AG09309 (cell line): ENCODE measurements around the gene CALM3.

ENCODE experiments used
- DNase-seq: peaks from one replicate; pipeline ENCODE4 v3.0.0-alpha.2; 2010; ENCODE audit warnings: low read depth
- H3K4me3 ChIP-seq: 2 replicates; pipeline ENCODE4 v1.5.1; 2011; ENCODE audit warnings: mild to moderate bottlenecking, low read depth, low read length, moderate library complexity; ENCODE audit not compliant: control insufficient read depth
- TF ChIP-seq, protein P1 (sequence below): IDR thresholded peaks from 2 replicates; pipeline ENCODE4 v1.5.1; 2011; ENCODE audit warnings: mild to moderate bottlenecking, low read depth, low read length, inconsistent platforms; ENCODE audit not compliant: insufficient read depth, control insufficient read depth; ENCODE audit errors: missing control alignments

Gene CALM3

DNA sequence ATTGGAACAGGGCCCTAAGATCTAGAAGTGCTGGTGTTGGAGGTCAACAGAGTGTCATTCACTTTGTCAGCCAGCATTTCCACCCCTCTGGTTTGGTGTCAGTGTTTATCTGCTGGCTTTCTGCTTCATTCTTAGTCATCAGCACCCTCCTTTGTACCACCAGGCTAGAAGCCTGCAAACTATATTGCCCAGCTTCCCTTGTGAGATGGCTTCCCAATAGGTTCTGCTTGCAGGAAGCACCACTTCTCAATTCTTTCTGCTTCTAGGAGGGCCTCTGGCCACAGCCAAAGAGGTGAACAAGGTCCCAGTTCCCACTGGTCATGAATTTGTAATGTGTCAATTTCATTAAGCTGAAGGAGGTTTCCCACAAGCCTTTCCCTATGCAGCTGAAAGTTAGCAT lies 36.4 kb upstream of the CALM3 start:
- no peak overlapping the region for H3K4me3 ChIP-seq
- TF ChIP-seq, protein P1, sequence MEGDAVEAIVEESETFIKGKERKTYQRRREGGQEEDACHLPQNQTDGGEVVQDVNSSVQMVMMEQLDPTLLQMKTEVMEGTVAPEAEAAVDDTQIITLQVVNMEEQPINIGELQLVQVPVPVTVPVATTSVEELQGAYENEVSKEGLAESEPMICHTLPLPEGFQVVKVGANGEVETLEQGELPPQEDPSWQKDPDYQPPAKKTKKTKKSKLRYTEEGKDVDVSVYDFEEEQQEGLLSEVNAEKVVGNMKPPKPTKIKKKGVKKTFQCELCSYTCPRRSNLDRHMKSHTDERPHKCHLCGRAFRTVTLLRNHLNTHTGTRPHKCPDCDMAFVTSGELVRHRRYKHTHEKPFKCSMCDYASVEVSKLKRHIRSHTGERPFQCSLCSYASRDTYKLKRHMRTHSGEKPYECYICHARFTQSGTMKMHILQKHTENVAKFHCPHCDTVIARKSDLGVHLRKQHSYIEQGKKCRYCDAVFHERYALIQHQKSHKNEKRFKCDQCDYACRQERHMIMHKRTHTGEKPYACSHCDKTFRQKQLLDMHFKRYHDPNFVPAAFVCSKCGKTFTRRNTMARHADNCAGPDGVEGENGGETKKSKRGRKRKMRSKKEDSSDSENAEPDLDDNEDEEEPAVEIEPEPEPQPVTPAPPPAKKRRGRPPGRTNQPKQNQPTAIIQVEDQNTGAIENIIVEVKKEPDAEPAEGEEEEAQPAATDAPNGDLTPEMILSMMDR: no peak
- no peak for DNase-seq

DNA sequence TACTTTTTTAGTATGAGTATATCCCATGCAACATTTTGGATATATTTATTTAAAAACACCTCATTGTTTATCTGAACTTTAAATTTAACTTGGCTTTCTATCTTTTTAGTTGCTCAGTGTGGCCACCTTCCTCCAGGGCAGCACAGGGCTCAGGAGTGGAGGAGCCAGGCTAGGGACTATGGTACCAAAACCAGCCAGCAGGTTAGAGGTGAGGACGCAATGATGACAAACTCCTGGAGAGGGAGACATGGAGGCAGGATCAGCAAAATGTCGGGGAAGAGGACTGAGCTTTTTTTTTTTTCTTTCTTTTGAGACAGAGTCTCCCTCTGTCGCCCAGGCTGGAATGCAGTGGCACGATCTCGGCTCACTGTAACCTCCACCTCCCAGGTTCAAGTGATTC lies 29.6 kb upstream of the CALM3 start:
- TF ChIP-seq, protein P1: peak; percentile 25
- no peak overlapping the region for H3K4me3 ChIP-seq
- DNase-seq: no peak

DNA sequence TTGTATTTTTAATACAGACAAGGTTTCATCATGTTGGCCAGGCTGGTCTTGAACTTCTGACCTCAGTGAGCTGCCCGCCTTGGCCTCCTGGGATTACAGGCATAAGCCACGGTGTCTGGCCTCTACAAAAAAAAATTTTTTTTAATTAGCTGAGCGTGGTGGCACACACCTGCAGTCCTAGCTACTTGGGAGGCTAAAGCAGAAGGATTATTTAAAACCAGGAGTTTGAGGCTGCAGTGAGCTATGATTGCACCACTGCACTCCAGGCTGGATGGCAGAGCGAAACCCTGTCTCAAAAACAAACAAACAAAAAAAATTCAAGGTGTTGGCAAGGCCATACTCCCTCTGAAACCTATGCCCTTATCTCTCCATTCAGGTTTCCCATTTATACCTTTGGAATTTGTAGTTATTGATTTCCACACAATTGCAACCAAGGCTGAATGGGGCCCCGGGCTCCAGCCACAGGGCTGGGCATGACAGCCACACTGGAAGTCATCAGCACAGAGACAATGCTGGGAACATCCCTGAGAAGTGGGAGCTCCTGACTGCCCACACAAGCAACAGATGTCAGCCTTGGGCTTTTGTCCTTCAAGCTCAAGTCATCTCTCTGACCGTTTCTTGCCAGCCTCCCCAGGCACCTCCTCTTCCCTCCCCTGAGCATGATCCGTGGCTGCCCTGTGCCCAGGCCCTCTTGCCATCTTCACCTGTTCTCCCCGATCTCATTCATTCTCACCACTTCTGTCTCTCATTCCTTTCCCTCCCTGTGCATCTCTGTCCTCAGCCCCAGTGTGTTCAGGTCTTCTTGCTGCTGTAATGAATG lies 27.2 kb upstream of the CALM3 start:
- H3K4me3 ChIP-seq: no peak overlapping the region
- DNase-seq: no peak
- TF ChIP-seq, protein P1: no peak

DNA sequence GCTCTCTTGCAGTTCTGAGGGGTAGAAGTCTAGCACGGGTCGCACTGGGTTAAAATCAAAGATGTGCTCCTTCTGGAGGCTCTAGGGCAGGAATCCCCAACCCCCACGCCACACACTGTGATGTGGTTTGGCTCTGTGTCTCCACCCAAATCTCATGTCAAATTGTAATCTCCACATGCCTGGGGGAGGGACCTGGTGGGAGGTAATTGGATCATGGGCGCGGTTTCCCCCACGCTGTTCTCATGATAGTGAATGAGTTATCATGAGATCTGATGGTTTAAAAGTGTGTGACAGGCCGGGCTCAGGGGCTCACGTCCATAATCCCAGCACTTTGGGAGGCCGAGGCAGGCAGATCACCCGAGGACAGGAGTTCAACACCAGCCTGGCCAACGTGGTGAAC lies 26.6 kb upstream of the CALM3 start:
- no peak for DNase-seq
- TF ChIP-seq, protein P1: no peak

DNA sequence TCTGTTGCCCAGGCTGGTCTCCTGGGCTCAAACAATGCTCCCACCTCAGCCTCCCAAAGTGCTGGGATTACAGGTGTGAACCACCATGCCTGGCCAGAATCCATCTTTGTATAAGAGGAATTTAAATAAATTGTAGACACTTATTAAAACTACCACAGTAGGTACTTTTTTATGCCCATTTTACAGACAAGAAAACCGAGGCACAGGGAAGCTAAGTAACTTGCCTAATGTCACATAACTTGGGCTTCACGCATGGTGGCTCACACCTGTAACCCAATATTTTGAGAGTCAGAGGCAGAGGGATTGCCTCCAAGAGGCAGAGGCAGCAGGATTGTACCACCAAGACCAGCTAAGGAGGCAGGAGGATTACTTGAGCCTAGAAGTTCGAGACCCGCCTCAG lies 22.7 kb upstream of the CALM3 start:
- no peak overlapping the region for H3K4me3 ChIP-seq
- DNase-seq: no peak
- TF ChIP-seq, protein P1: no peak

More for the DNA sequence above, 26.6 kb upstream of the CALM3 start:
- no peak overlapping the region for H3K4me3 ChIP-seq

DNA sequence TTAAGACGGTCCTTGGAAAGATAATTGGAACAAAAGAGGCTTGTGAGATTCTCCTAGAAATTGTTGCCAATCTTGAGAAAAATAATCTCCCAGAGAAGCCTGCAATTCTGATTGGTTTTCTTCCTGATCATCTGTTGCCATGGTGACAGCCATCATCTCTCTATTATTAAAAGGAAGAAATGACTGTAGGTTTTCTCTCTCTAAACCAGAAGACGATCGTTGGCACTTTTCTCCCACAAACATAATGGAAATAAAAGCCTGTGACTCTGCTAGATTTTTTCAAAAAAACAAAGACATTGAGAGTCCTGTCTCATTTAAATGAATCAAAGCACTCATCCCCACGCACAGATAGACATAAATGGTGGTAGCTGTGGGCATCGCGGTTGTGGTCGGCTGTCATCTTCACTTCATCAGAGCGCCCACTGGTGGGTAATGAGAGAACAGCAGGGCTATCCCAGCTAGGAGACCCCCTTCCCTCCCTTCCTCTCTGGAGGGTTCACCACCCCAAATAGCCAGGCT lies 21.7 kb upstream of the CALM3 start:
- DNase-seq: no peak
- no peak overlapping the region for H3K4me3 ChIP-seq
- TF ChIP-seq, protein P1: peak; percentile 43
